HG03575 (cell line): ENCODE results near the gene PAPSS2.

Source experiments
- ATAC-seq: cut with Tn5 transposase; IDR thresholded peaks from one replicate; pipeline ENCODE4 v1.9.1; 2021; ENCODE audit not compliant: unreplicated experiment, insufficient number of reproducible peaks, low FRiP score; ENCODE audit errors: extremely low read depth

PAPSS2 gene

DNA sequence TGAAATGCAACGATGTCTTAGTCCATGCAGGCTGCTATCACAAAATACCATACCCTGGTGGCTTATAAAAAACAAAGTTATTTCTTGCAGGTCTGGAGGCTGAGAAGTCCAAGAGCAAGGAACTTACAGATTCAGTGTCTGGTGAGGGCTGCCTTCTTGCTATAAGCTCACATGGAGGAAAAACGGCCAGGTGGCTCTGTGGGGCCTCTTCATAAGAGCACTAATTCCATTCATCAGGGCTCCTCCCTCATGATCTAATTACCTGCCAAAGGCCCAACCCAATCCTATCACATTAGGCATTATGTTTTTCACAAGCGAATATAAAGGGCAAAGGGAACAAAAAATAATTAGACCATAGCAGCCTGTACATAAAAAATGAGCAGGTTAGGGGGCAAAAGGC is 35.4 kb downstream of the PAPSS2 start:
- ATAC-seq: no peak

GRCh38 chr10:87696922-87697745 is 37.5 kb downstream of the PAPSS2 start:
- no peak for ATAC-seq

- ATAC-seq: no peak
These were observed 40.5 kb downstream of the PAPSS2 start for GRCh38 chr10:87700031-87700796.

DNA sequence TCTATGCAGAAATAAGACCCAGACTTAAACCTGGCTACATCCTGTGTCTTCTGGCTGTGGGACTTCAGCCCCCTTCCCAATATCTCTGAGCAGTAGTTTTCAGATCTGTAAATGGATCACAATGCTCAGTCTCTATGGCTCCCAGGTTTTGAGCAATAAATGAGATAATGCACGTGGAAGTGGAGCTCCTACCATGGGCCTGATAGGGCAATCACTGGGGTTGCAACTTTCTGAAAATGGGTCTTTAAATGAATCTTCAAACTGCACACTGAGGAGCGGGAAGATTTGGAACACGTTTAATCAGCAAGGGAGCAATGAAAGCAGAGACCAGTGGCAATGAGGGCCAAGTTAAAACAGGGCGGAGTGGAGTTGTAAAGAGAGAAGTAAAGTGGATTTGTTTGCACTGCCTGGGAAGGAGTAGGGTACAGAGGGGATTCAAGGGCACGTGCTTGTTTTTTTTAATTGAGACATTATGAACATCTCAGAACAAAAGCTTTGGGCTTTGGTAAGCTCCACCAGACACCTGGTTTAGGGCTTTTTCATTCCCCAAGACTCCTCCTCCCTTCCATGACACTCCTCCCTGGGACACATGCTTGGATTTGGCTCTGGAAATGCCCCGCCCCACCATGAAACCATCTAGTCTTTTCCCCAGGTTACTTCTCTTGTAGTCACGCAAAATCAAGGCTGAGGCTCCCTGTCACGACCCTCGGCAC is 42.7 kb downstream of the PAPSS2 start:
- ATAC-seq: no peak

DNA sequence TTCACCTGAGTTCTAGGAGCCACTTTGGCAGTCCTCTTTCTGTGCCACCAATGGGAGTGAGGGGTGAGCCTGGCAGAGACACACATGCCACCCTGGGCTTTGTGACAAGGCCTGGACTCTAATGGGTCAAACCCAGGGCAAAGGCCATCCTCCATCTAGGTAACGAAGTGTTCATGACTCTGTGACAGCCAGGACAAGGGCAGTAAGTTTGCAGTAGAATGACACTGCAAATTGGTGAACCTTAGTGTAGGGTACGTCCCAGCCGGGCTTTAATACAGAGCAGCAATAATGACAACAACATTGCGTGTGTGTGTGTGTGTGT is 43.3 kb downstream of the PAPSS2 start:
- no peak for ATAC-seq

GRCh38 chr10:87703771-87704170 is 44.1 kb downstream of the PAPSS2 start:
- ATAC-seq: no peak

DNA sequence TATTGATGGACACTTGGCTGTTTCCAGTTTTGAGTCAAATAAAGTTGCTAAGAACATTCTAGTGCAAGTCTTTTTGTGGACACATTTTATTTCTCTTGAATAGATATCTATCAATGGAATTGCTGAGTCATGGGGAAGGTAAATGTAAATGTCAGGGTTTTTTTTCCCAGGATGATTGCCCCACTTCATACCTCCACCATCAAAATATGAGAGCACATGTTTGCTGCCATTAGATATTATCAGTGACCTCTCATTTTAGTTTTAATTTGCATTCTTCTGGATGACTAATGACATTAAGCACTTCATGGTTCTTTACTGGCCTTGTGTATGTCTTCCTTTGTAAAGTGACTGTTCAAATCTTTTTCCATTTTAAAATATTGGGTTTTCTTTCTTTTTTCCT is 45.7 kb downstream of the PAPSS2 start:
- ATAC-seq: no peak

- no peak for ATAC-seq
These were observed 47.1 kb downstream of the PAPSS2 start for GRCh38 chr10:87706731-87707130.

DNA sequence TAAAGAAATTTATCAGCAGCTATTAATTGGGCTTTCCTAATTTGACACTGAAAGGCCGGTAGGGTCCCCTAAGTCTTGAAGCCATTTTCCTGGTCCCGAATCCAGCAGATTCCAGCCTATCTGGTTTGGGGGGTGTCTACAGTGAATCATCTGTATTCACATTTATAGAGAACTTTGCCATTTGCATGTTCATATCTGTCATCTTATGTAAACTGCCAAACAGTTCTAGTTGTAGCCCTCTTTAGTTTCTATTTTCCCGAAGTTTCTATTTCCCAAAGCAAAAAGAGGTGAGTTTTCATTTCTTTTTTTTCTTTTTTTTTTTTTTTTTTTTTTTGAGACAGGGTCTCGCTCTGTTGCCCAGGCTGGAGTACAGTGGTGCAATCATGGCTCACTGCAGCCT is 47.6 kb downstream of the PAPSS2 start:
- no peak for ATAC-seq

DNA sequence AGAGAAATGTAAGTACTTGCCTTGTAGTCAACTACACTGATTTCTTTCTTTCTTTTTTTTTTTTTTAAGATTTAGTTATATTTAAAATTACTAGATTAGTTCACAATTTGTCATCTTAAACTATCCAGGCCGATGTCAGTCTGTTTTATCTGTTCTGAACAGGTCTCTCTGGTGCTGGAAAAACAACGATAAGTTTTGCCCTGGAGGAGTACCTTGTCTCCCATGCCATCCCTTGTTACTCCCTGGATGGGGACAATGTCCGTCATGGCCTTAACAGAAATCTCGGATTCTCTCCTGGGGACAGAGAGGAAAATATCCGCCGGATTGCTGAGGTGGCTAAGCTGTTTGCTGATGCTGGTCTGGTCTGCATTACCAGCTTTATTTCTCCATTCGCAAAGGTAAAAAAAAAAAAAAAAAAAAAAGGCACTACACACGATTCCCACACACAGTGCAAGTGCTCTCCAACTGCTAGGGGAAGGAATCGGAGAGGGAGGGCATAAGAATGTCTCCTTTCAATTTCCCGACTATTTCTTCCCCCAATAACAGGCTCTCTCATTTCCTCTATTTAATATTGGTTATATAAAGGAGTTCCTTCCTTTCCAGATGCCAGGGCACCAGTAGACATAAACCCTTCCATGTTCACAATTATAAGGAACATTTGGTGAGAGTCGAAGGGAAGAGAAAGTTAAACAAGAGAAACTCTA is 53.4 kb downstream of the PAPSS2 start:
- no peak for ATAC-seq

GRCh38 chr10:87713707-87714106 is 54.0 kb downstream of the PAPSS2 start:
- ATAC-seq: no peak

- no peak for ATAC-seq
These were observed 56.1 kb downstream of the PAPSS2 start for GRCh38 chr10:87715552-87716347.

DNA sequence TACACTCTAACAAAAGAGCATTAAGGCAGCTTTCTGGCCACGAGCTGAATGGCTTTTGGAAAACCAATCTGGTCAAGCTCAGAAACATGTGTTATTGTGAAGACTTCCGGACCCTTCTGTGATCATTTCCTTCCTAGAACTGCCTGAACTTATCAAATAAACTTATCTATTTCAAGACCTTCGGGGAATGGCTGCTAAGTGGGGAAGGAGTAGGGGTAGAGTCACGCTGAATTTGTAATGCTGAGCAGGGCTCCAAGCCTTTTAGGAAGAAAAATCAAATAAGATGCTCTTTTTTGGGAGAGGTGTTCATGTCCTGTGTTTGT is 56.6 kb downstream of the PAPSS2 start:
- ATAC-seq: no peak

- ATAC-seq: no peak
These were observed 61.0 kb downstream of the PAPSS2 start for GRCh38 chr10:87720665-87721064.

DNA sequence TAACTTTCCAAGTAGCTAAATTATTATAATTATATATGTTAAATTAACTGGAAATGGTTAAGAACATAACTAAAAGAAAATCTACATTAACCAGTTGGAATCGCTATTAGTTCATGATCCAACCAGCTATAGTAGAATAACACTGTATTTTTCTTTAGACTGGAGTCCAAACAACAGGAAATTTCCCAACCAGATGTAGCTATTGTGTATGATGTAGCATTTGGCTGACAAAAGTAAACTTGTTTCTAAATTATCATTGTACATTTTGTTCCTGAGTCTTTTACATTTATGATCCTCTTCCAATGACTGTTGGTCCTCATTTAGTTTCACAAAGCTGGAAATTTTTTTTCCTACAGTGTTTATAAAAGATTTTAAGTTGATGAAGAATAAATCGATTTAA is 62.1 kb downstream of the PAPSS2 start:
- no peak for ATAC-seq

- ATAC-seq: no peak
These were observed 63.0 kb downstream of the PAPSS2 start for GRCh38 chr10:87722716-87723115.

DNA sequence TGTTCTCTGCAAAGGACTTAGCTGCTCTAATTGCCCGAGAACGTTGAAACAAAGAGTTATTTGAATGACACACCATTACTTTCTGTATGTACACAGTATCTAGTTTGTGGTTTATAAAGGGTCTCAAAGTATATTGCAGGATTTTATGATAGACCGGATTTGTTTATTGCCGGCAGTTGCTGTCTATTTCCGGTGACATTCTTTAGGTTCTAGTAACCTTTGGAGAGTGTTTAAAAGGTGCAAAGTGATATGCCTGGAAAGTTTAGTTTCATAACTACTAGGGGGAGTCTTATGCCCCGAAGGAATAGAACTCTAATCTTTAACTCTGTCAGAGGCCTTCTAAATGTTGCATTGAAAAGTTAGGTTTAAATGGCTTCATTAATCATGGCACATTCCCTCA is 63.8 kb downstream of the PAPSS2 start:
- ATAC-seq: no peak

DNA sequence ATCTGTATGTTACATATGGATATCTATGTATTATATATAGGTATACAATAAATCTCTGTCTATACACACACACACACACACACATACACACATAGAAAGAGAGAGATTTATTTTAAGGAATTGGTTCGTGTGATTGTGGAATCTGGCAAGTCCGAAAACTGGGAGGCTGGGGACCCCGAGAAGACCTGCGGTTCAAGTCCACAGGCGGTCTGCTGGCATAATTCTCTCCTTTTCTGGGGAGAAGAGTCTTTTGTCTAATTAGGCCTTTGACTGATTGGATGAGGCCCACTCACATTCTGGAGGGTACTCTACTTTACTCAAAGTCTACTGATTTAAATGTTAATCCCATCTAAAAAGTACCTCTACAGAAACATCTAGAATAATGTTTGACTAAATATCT is 65.1 kb downstream of the PAPSS2 start:
- no peak for ATAC-seq

DNA sequence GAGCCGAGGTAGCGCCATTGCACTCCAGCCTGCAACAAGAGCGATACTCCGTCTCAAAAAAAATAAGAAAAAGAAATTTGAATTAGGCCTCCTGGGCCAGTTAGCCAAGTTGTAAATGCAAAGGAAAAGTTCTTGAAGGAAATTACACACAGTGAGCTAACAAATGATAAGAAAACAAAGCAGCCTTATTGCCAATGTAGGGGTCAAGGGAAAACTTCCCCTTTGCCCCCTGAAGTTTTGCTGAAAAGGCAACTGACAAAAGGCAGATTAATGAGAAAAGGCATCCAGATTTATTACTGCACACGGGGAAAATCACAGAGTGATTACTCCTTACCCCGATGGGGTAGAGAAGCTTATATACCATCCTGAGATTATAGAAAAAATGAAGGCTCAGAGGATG is 70.3 kb downstream of the PAPSS2 start:
- no peak for ATAC-seq
